Measurements from ENCODE around the gene BACH2. TPM values are rescaled to one million over a fixed set of nuclear protein-coding genes. Genes with fewer than 3 reads are reported as not detected.

Gene BACH2
- total and polyA plus RNA-seq, 2 donors (not counting 1 experiment from before 2014, with no cell fraction given): 2.2 to 2.6 TPM

GRCh38 chr6:89986650-89987074 lies 310.0 kb downstream of the BACH2 start:
- H3K27me3 ChIP-seq (ENCODE audit: control insufficient read depth, insufficient read depth, low read length): no peaks in the 10 kb centered on the region
- H3K27ac ChIP-seq (ENCODE audit: insufficient read depth, low read length): peak overlapping the region; percentile 86
- peak overlapping the region; percentile 42 for H3K4me2 ChIP-seq (ENCODE audit: extremely low read depth, insufficient read depth, low read length)
- H3K79me2 ChIP-seq (ENCODE audit: control insufficient read depth, insufficient read depth, low read length): no peaks in the 10 kb centered on the region
- H3K4me3 ChIP-seq (replicated peaks in 1 of 4; ENCODE audit: control extremely low read depth in 1 of 4, insufficient read depth in 1 of 4, low read depth in 3 of 4, low read length in 4 of 4): peak overlapping the region in 1 of 4 experiments; percentile 36
- TF ChIP-seq CTCF (conservative IDR thresholded peaks at IDR 0.05 in 1 of 2, IDR thresholded peaks at IDR 0.05 in 1 of 2; ENCODE audit: low read depth in 1 of 2, low read length in 2 of 2) (no peak), EZH2 (IDR thresholded peaks at IDR 0.05; ENCODE audit: low read length, missing control alignments) (no peak)
- H3K36me3 ChIP-seq (ENCODE audit: control insufficient read depth, insufficient read depth, low read length): no peaks in the 10 kb centered on the region
- peaks cover 22% of the 10 kb centered on the region for H3K4me1 ChIP-seq (ENCODE audit: control insufficient read depth, extremely low read depth, insufficient read depth, low read length)
- H4K20me1 ChIP-seq (ENCODE audit: control insufficient read depth, extremely low read depth, insufficient read depth, low read length): no peaks in the 10 kb centered on the region
- H3K9ac ChIP-seq (ENCODE audit: insufficient read depth, low read length): peak overlapping the region; percentile 62
- peak; percentile 80 to 89 for DNase-seq (ENCODE audit: low read depth in 2 of 2)
- no peaks in the 10 kb centered on the region for H3K9me3 ChIP-seq (ENCODE audit: control insufficient read depth, insufficient read depth, low read depth, low read length)
- no peak overlapping the region for H2AFZ ChIP-seq (ENCODE audit: low read length)

GRCh38 chr6:89985751-89986493 lies 310.7 kb downstream of the BACH2 start:
- H4K20me1 ChIP-seq (ENCODE audit: control insufficient read depth, extremely low read depth, insufficient read depth, low read length): no peaks in the 10 kb centered on the region
- H3K27ac ChIP-seq (ENCODE audit: insufficient read depth, low read length): peak overlapping the region; percentile 86
- no peak overlapping the region for H2AFZ ChIP-seq (ENCODE audit: low read length)
- H3K27me3 ChIP-seq (ENCODE audit: control insufficient read depth, insufficient read depth, low read length): no peaks in the 10 kb centered on the region
- TF ChIP-seq EZH2 (IDR thresholded peaks at IDR 0.05; ENCODE audit: low read length, missing control alignments): no peak
- no peak for TF ChIP-seq CTCF (conservative IDR thresholded peaks at IDR 0.05 in 1 of 2, IDR thresholded peaks at IDR 0.05 in 1 of 2; ENCODE audit: low read depth in 1 of 2, low read length in 2 of 2)
- H3K9me3 ChIP-seq (ENCODE audit: control insufficient read depth, insufficient read depth, low read depth, low read length): no peaks in the 10 kb centered on the region
- DNase-seq (ENCODE audit: low read depth in 2 of 2): peak; percentile 96 to 97
- H3K36me3 ChIP-seq (ENCODE audit: control insufficient read depth, insufficient read depth, low read length): no peaks in the 10 kb centered on the region
- peak overlapping the region; percentile 66 for H3K4me2 ChIP-seq (ENCODE audit: extremely low read depth, insufficient read depth, low read length)
- peak overlapping the region; percentile 62 for H3K9ac ChIP-seq (ENCODE audit: insufficient read depth, low read length)
- no peaks in the 10 kb centered on the region for H3K79me2 ChIP-seq (ENCODE audit: control insufficient read depth, insufficient read depth, low read length)
- H3K4me3 ChIP-seq (replicated peaks in 1 of 4; ENCODE audit: control extremely low read depth in 1 of 4, insufficient read depth in 1 of 4, low read depth in 3 of 4, low read length in 4 of 4): peak overlapping the region in 2 of 4 experiments; percentile 22 to 36
- H3K4me1 ChIP-seq (ENCODE audit: control insufficient read depth, extremely low read depth, insufficient read depth, low read length): peaks cover 22% of the 10 kb centered on the region

- Histone ChIP-seq H3K79me2 (ENCODE audit: control insufficient read depth, insufficient read depth, low read length) (no peaks in the 10 kb centered on the region), H2AFZ (ENCODE audit: low read length) (no peak overlapping the region), H3K36me3 (ENCODE audit: control insufficient read depth, insufficient read depth, low read length) (no peaks in the 10 kb centered on the region), H3K4me2 (ENCODE audit: extremely low read depth, insufficient read depth, low read length) (peak overlapping the region; percentile 66), H3K27me3 (ENCODE audit: control insufficient read depth, insufficient read depth, low read length) (no peaks in the 10 kb centered on the region), H3K9me3 (ENCODE audit: control insufficient read depth, insufficient read depth, low read depth, low read length) (no peaks in the 10 kb centered on the region), H3K4me1 (ENCODE audit: control insufficient read depth, extremely low read depth, insufficient read depth, low read length) (peaks cover 22% of the 10 kb centered on the region), H3K9ac (ENCODE audit: insufficient read depth, low read length) (peak overlapping the region; percentile 9), H3K4me3 (replicated peaks in 1 of 4; ENCODE audit: control extremely low read depth in 1 of 4, insufficient read depth in 1 of 4, low read depth in 3 of 4, low read length in 4 of 4) (no peak overlapping the region), H4K20me1 (ENCODE audit: control insufficient read depth, extremely low read depth, insufficient read depth, low read length) (no peaks in the 10 kb centered on the region), H3K27ac (ENCODE audit: insufficient read depth, low read length) (peak overlapping the region; percentile 86)
- TF ChIP-seq CTCF (conservative IDR thresholded peaks at IDR 0.05 in 1 of 2, IDR thresholded peaks at IDR 0.05 in 1 of 2; ENCODE audit: low read depth in 1 of 2, low read length in 2 of 2) (no peak), EZH2 (IDR thresholded peaks at IDR 0.05; ENCODE audit: low read length, missing control alignments) (no peak)
- peak; percentile 79 to 80 for DNase-seq (ENCODE audit: low read depth in 2 of 2)
These were observed 311.5 kb downstream of the BACH2 start for GRCh38 chr6:89984926-89985750.

All from fibroblast of lung (primary cell).